ENCODE data around the gene ZNF189.
A peak's percentile ranks its signal among the peaks of the same experiment; 100 is the strongest.

Gene ZNF189

DNA sequence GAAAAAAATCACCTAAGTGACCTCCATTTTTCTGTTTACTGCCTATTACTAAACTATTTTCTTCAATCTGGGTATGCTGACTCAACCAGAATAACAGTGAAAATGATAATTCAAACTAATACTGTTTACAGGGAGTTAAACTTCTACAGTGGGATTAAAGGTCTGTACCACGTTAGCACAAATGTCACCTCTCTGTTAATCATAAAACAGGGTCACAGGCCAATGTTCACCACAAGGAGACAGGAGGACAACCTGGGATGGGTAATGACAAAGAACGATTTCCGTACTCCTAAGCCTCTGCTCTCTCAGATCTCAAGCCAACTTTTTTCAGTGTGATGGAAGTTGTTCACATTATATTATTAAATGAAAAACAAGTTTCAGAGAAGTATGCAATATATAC, 34.6 kb downstream of the ZNF189 start:
- Histone ChIP-seq H3K4me2 (ENCODE audit: low read length) (no peak overlapping the region), H3K4me1 (ENCODE audit: low read length) (peaks cover 13% of the 10 kb centered on the region), H3K9ac (ENCODE audit: low read length) (no peak overlapping the region), H3K4me3 (ENCODE audit: low read length) (no peak overlapping the region), H3K27me3 (ENCODE audit: low read depth, low read length) (no peaks in the 10 kb centered on the region), H3K36me3 (replicated peaks; ENCODE audit: low read depth, low read length) (no peaks in the 10 kb centered on the region), H3K9me3 (ENCODE audit: insufficient read depth, low read length) (no peaks in the 10 kb centered on the region), H2AFZ (ENCODE audit: low read depth, low read length) (no peak overlapping the region), H4K20me1 (ENCODE audit: insufficient read depth, low read length) (no peaks in the 10 kb centered on the region), H3K79me2 (ENCODE audit: low read length) (no peaks in the 10 kb centered on the region), H3K27ac (ENCODE audit: low read length) (no peak overlapping the region)
- no peak for TF ChIP-seq EZH2phosphoT487 (IDR thresholded peaks at IDR 0.05; ENCODE audit: low read depth)
- TF ChIP-seq, protein P1, sequence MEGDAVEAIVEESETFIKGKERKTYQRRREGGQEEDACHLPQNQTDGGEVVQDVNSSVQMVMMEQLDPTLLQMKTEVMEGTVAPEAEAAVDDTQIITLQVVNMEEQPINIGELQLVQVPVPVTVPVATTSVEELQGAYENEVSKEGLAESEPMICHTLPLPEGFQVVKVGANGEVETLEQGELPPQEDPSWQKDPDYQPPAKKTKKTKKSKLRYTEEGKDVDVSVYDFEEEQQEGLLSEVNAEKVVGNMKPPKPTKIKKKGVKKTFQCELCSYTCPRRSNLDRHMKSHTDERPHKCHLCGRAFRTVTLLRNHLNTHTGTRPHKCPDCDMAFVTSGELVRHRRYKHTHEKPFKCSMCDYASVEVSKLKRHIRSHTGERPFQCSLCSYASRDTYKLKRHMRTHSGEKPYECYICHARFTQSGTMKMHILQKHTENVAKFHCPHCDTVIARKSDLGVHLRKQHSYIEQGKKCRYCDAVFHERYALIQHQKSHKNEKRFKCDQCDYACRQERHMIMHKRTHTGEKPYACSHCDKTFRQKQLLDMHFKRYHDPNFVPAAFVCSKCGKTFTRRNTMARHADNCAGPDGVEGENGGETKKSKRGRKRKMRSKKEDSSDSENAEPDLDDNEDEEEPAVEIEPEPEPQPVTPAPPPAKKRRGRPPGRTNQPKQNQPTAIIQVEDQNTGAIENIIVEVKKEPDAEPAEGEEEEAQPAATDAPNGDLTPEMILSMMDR (IDR thresholded peaks at IDR 0.05; ENCODE audit: low read depth, low read length): no peak

DNA sequence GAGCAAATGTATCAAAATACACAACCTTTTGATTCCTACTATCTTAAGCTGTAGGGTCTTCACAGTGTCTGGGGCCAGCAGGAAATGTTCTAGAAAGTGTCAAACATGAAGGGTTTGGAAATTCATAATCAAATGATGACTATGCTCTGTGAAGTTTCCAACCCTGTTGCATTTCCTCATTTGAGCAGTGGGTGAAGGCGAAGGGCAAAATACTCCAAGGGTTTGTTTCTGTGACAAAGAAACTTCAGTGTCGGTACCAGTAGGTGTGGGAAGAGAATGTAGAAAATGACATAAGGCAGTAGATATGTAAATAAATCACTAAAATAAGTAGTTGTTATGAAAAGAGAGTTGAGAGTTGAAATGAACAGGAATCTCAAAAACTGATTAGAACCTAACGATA, 36.3 kb downstream of the ZNF189 start:
- no peak overlapping the region for H3K27ac ChIP-seq (ENCODE audit: low read length)
- no peak overlapping the region for H3K4me3 ChIP-seq (ENCODE audit: low read length)
- H3K9ac ChIP-seq (ENCODE audit: low read length): no peak overlapping the region
- TF ChIP-seq, protein P1 (IDR thresholded peaks at IDR 0.05; ENCODE audit: low read depth, low read length): no peak
- TF ChIP-seq EZH2phosphoT487 (IDR thresholded peaks at IDR 0.05; ENCODE audit: low read depth): no peak
- H3K4me2 ChIP-seq (ENCODE audit: low read length): peak overlapping the region; percentile 15; the same call in 1 of the 2 replicates
- no peaks in the 10 kb centered on the region for H3K9me3 ChIP-seq (ENCODE audit: insufficient read depth, low read length)
- H3K36me3 ChIP-seq (replicated peaks; ENCODE audit: low read depth, low read length): no peaks in the 10 kb centered on the region
- no peaks in the 10 kb centered on the region for H4K20me1 ChIP-seq (ENCODE audit: insufficient read depth, low read length)
- H3K27me3 ChIP-seq (ENCODE audit: low read depth, low read length): no peaks in the 10 kb centered on the region
- no peak overlapping the region for H2AFZ ChIP-seq (ENCODE audit: low read depth, low read length)
- no peaks in the 10 kb centered on the region for H3K79me2 ChIP-seq (ENCODE audit: low read length)
- peaks cover 20% of the 10 kb centered on the region for H3K4me1 ChIP-seq (ENCODE audit: low read length)

DNA sequence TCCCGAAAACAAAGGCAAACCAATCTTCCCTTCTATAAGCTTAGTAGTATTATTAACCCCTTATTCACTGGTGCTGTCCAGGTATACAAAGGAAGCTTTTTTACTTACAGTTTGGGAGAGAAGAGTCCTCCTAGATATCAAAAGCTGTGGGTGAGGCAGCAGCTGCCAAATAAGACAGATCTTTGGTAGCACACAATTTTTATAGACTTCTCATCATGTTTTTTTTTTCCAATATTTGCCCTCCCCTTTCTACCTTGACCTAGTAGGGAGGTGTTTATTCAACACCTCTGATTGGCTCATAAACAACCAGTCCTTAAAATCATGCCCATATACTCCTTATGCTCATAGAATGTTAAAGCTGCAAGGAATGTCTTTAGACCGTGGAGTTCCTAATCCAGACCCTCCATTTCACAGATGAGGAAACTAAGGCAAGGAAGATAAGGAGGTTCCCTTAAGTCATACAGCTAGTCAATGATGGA, 37.0 kb downstream of the ZNF189 start, which contains the start of gene ALDOB:
ALDOB (minus strand) TSS at position 174 of the 479 bp plus-strand sequence. CDS start 4,887 bp downstream, outside the sequence.
- Histone ChIP-seq H3K9ac (ENCODE audit: low read length) (no peak within 1 kb of the TSS), H3K4me1 (ENCODE audit: low read length) (peaks cover 20% of the 10 kb centered on the region), H3K36me3 (replicated peaks; ENCODE audit: low read depth, low read length) (no peaks in the 10 kb centered on the region), H3K4me2 (ENCODE audit: low read length) (peak within 1 kb of the TSS; percentile 15; the same call in 1 of the 2 replicates), H3K27ac (ENCODE audit: low read length) (no peak within 1 kb of the TSS), H3K27me3 (ENCODE audit: low read depth, low read length) (no peaks in the 10 kb centered on the region), H3K9me3 (ENCODE audit: insufficient read depth, low read length) (no peaks in the 10 kb centered on the region), H2AFZ (ENCODE audit: low read depth, low read length) (no peak within 1 kb of the TSS), H4K20me1 (ENCODE audit: insufficient read depth, low read length) (no peaks in the 10 kb centered on the region), H3K4me3 (ENCODE audit: low read length) (no peak within 1 kb of the TSS), H3K79me2 (ENCODE audit: low read length) (no peaks in the 10 kb centered on the region)
- no peak for TF ChIP-seq EZH2phosphoT487 (IDR thresholded peaks at IDR 0.05; ENCODE audit: low read depth)
- TF ChIP-seq, protein P1 (IDR thresholded peaks at IDR 0.05; ENCODE audit: low read depth, low read length): no peak

DNA sequence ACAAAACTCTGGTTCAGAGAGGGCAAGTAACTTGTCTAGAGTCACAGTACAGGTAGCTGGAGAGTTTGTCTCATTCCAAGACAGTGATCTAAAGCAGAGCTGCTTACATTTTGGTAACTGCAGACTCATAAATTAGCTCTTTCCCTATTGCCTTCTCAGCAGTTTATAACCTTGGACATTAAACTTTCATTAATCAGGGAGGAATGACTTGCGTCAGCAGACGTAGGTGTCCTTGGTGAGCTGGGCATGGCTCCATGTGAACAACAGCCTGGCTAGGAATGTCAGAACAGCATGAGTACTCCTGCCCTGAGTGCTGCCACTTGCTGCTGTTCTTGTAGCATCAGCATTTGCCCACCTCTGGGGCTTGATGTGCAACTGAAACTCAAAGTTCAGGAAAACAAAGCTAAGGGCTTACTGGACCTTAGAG, 39.2 kb downstream of the ZNF189 start:
- no peaks in the 10 kb centered on the region for H3K36me3 ChIP-seq (replicated peaks; ENCODE audit: low read depth, low read length)
- H3K79me2 ChIP-seq (ENCODE audit: low read length): no peaks in the 10 kb centered on the region
- no peak overlapping the region for H3K4me2 ChIP-seq (ENCODE audit: low read length)
- H3K27ac ChIP-seq (ENCODE audit: low read length): no peak overlapping the region
- no peak overlapping the region for H3K4me3 ChIP-seq (ENCODE audit: low read length)
- H3K27me3 ChIP-seq (ENCODE audit: low read depth, low read length): no peaks in the 10 kb centered on the region
- H2AFZ ChIP-seq (ENCODE audit: low read depth, low read length): no peak overlapping the region
- H3K4me1 ChIP-seq (ENCODE audit: low read length): peaks cover 20% of the 10 kb centered on the region
- H3K9ac ChIP-seq (ENCODE audit: low read length): no peak overlapping the region
- H4K20me1 ChIP-seq (ENCODE audit: insufficient read depth, low read length): no peaks in the 10 kb centered on the region
- H3K9me3 ChIP-seq (ENCODE audit: insufficient read depth, low read length): no peaks in the 10 kb centered on the region
- TF ChIP-seq, protein P1 (IDR thresholded peaks at IDR 0.05; ENCODE audit: low read depth, low read length): no peak
- TF ChIP-seq EZH2phosphoT487 (IDR thresholded peaks at IDR 0.05; ENCODE audit: low read depth): no peak

Measured in OCI-LY3 (cell line).